ENCODE results near the gene RNF215. TPM values are rescaled to one million over a fixed set of nuclear protein-coding genes. Genes with fewer than 3 reads are reported as not detected.
"Not testable (repeated sequence)": the region's sequence is repeated elsewhere in the genome, so short reads cannot be mapped to it uniquely, and the experiment has no call there.

Gene RNF215
- total RNA-seq, 1 donor from 2014 or later = 18.1 TPM

DNA sequence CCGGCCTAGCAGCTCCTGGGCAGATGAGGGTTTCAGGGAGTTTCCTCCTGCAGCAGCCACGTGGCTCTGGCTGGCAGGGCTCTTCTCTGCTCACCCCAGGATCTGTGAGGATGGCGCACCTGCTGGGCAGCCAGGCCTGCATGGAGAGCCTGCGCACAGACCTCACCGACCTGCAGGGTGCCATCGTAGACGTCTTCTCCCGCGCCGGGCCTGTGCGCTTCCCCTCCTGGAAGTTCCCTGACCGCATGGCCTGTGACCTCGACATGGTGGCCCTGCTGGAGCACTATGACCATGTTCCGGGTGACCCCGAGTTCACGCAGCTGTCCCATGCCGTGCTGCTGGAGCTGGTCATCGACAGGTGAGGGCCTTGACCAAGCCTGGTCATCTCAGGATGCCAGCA, 21.3 kb downstream of the RNF215 start:
- DNase-seq (ENCODE audit: low read depth, low spot score) = no peak

DNA sequence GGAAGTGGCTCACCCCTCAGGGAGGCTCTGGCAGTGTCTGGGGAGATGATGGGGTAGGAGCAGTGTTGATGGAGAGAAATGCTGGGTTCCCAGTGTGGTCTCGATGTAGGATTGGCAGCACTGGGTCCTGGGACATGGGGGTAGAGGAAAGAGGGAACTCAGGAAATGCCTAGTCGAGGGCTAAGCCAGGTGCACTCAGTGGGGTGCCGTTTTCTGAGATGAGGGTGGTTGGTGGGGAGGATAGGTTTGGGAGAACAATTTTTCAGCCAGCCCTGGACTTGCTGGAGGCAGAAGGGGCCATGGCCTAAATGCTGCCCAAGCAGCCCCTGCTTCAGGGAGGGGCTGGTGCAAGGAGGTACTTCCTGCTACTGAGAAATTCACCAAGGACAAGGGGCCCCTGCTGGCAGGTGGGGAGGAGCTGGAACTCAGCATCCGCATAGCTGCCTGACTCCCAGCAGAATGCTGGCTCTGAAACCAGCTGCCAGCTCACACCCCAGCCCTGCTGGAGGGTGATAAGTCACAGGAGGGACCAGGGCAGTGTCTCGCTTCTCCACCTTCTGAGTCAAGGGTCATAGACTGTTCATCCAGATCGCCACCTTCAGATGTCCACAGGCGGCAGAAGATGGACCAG, 24.4 kb downstream of the RNF215 start:
- no peak for DNase-seq (ENCODE audit: low read depth, low spot score)

DNA sequence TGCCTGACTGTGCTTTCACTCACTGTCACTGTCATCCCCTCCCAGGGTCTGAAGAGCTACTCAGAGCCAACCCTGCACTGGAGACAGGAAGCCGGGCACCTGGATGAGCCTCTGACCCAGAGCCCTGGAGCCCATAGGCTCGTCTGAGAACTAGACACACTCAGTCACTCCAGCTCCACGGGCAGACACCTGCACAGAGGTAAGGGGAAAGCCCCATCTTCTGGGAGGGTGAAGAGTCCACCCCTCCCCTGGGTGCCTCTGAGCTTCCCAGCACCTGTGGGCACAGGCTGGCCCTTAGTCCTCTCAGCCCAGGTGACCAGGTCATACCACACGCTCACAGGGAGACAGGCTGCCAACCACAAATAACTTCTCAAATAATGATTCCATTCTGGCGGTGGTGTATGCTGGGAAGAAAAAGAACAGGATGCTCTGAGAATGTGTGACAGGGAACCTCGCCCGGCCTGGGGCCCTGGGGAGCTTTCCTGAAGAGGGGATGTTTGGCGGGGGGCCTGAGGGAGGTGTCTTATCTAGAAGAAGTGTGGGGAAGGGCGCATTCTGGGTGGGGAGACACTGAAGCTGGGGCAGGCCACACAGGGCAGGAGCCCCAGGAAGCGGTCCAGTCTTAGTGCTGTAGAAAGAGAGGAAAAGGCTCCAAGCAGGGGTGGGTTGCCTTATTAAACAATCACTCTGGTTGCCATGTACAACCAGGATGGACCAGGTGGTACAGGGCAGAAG, 25.1 kb downstream of the RNF215 start:
- DNase-seq (ENCODE audit: low read depth, low spot score) = no peak

DNA sequence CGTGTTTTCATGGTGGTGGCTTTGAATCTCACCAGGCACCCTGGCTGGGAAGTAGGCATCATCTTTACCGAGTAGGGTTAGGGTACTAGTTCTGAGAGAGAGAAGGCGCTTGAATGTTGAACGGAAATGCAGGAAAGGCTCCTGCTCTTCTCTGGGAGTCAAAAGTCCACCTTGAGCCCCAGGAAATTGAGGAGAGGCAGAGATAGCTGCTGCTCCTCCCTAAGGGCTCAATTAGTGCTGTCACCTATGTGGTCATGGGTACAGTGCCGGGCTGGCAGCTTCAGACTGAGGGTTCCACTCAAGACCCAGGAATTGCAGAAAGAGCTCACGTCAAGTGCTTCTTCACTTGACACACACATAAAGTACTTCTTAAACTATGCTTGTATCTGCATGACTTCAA, 28.7 kb downstream of the RNF215 start:
- no peak for DNase-seq (ENCODE audit: low read depth, low spot score)

DNA sequence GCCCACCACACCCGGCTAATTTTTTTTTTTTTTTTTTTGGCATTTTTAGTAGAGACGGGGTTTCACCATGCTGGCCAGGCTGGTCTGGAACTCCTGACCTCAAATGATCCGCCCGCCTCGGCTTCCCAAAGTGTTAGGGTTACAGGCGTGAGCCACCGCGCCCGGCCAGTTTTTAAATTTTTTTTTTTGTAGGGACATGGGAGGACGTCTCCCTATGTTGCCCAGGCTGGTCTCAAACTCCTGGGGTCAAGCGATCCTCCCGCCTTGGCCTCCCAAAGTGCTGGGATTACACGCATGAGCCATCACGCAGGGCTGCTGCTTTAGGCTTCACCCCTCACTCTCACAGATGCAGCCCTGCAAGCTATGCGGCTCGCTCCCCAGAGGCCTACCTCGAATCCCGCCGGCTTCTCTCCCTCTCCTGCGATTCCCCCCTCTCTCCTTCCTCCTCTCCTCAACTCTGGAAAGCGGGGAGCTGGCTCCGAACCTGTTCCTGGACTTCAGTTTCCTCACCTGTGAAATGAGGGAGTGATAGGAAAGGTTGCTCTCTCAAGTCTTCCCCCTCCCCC, 29.5 kb downstream of the RNF215 start:
- no peak for DNase-seq (ENCODE audit: low read depth, low spot score)

DNA sequence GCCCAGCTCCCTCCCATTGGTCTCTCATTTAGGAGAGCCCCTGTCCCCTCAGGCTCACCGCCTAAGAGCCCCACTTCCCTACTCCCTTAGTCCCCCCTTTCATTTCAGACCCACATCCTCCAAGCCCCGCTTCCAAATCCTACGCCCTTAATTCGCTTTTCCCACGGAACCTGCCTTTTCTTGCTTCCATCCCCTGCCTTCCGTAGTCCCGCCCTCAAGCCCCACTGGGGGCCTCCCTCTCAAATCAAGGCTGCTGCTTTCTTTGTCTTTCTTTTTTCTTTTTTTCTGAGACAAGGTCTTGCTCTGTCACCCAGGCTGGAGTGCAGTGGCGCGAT, 30.0 kb downstream of the RNF215 start:
- no peak for DNase-seq (ENCODE audit: low read depth, low spot score)

DNA sequence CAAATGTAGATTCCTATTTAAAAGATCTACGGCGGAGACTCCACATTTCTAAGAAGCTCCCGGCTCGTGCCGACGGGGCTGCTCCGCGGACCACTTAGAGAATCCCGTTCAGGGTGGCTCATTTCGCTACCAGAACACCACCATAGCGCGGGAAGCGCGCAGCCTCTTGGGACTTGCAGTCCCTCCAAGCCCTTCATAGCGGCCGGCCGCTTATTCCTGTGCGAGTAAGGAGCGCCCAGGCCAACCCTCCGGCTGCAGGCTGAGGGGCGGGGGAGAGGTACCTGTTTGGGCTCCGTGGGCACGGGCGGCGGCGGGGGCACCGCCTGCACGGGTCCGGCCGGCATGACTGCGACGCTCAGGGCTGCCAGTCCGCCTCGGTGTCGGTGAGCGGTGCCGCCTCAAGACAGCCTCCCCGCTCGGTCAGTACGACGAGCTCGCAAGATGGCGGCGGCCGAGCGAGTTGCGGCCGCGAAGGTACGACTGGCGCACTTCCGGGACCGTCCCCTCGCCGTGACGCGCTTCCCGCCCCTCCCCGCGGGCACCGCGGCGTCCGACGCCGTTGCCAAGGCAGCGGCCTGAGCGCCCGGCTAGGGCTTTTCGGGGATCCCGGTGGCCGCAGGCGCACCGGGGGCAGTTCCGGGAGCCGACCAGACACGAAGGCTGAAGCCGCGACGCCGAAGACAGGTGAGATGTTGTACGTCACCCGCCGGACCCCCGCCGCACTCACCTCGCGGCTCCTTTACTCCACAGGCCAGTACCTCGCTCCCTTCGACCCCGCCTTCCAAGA, 30.6 kb downstream of the RNF215 start, which contains the start of the genes CCDC157 and SF3A1:
CCDC157 (plus strand) TSS at position 559 of the 787 bp plus-strand sequence. CDS start 8,994 bp downstream, outside the sequence.
SF3A1 (minus strand) TSS at position 446 of the 787 bp plus-strand sequence; CDS start at position 344, 102 bp downstream.
- DNase-seq (ENCODE audit: low read depth, low spot score) = peak; percentile 83

DNA sequence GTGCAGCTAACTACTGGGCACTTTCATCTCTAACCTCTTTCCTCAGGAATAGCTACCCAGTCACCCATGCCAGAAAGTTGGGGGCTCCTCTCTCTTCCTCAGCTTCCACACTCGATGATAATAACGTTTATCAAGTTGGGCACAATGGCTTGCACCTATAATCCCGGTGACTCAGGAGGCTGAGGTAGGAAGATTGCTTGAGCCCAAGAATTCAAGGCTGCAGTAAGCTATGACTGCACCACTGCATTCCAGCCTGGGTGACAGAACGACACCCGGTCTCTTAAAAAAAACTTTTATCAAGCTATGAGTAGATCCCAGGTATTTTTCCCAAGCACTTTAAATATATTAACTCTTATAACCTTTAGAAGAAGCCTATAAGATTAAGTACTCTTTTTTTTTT, 32.6 kb downstream of the RNF215 start:
- DNase-seq (ENCODE audit: low read depth, low spot score) = no peak

DNA sequence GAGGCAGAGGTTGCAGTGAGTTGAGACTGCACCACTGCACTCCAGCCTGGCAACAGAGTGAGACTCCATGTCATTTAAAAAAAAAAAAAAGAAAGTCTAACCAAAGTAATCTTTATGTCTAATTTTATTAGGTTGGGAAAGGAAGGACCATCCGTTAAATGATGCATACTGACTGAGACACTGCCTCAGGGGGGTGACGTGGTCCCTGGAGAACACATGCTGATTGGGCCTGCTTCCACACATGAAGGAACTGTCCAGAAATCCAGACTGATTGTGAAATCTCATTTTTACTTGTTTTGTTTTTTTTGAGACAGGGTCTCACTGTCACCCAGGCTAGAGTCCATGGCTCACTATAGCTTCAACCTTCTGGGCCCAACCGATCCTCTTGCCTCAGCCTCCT, 36.0 kb downstream of the RNF215 start:
- DNase-seq (ENCODE audit: low read depth, low spot score) = no peak

DNA sequence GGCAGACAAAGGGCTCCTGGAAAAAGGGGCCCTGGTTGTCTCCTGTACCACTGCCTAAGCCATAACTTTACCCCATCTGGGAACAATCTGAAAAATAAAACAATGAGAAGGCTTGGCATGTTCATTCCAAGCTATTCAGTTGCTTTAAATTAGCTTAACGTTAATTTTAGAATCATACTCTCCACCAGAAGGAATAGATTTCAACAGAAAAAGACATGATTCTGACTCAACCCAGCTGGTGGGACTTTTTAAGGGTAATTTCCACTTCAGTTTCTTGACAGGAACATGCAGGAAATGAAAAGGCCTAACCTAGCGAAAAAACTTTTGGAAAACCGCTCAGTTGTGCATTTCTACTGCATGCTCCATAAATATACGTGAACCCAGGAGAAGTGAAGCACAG, 38.4 kb downstream of the RNF215 start:
- no peak for DNase-seq (ENCODE audit: low read depth, low spot score)

DNA sequence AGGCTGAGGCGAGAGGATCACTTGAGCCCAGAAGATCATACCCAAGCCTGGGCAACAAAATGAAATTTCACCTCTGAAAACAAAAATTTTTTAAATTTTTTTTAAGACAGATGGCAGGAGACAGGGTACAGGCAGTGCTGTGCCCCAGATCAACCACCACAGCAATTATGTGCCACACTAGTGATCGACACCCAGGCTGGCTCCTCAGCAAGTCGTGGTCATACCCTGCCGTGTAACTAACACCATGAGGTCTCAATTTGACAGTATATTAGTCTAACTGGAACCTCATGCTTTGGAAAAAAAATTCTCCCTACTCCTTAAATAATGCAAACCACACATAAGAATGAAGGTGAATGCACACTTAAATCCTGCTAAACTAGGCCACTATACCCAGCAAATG, 38.8 kb downstream of the RNF215 start:
- DNase-seq (ENCODE audit: low read depth, low spot score) = no peak

DNA sequence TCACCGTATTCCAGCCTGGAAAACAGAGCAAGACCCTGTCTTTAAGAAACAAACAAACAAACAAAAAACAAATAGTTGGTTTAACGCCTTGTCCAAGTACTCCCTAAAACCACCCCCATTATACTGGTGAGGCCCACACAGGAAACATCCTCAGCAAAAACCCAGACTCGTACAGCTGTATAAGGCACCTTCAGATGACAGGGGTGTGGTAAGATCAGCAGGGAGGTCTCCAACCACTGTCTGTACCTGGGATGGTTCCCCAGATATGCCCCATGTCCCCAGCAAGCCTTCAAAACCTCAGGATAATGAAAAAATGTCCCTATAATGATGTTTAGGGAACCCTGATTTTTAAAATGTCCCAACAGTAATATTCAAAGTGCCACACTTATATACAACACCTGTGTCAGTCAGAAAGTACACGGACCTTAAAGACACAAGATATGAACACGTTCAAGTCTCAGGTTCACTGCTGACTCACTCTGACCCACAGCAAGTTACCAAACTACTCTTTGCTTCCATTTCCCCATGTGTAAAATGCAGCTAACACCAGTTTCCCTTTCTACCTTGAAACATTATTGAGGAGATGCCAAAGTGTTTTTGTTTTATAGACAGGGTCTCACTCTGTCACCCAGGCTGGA, 39.8 kb downstream of the RNF215 start:
- no peak for DNase-seq (ENCODE audit: low read depth, low spot score)

DNA sequence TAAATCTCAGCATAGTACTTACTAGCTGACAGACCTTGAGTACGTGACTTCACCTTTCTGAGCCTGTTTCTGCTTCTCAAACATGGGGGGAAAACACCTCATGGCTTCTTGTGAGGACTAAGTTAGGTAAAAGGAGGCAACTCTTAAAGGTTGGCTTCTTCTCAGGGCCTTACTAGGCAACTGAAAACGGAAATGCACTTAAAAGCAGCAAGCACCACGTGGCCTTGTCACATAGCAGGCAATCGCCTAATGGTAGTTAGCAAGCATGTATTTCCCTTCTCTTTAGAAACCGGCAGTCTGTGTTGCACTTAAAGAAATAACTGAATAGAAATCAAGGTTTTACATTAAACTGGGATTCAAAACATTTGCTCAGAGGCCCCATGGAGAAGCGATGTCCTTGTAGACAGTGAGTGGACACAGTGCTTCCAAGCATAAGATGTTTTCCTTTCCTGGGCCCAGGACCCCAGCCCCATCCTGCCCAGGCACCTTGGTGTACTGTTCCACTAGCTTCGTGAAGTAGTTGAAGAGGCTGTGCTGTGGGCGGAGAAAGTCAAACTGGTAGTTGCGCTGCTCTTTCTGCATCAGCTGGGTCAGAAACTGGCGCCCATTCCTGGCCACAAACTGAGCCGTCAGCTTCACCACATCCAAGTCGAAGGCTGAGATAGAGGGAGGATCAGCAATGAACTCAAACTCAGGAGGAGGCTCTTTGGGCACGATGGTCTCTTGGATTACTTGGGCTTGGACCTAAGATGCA, 42.6 kb downstream of the RNF215 start:
- no peak for DNase-seq (ENCODE audit: low read depth, low spot score)

DNA sequence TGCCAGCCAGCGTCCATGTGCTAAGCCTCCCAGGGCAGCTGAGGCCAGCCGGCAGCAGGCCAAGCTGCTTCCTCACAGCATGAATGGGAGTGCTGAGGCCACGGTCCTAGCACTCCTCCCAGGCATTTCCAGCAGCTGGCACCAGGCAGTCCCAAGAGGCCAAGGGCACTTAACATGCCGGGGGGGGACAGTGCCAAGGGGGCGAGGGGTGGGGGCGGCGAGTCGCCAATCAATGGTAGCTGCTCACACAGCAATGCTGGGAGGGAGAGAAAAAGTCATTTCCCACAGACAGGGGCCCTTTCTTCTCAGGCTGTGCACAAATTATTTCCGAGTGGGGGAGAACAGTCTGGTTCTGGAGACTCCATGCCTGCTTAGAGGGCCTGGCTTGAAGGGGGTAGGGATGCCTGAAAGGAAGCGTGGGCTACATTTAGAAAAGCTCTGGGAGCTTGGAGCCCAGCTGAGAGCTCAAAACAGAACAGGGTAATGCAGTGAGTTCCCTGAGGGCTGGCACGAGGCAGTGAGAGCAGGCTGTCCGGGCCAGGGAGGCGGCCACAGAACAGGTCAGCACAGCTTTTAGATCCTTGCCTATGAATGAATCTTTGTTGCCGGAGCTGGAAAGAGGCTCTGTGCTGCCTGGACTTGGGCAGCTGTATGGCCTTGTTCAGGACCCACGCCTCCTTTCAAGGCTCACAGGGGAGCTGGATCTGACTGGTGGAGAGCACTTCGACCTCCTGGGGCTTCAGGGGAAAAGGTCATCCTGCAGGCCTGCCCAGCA, 46.1 kb downstream of the RNF215 start:
- DNase-seq (ENCODE audit: low read depth, low spot score) = no peak

DNA sequence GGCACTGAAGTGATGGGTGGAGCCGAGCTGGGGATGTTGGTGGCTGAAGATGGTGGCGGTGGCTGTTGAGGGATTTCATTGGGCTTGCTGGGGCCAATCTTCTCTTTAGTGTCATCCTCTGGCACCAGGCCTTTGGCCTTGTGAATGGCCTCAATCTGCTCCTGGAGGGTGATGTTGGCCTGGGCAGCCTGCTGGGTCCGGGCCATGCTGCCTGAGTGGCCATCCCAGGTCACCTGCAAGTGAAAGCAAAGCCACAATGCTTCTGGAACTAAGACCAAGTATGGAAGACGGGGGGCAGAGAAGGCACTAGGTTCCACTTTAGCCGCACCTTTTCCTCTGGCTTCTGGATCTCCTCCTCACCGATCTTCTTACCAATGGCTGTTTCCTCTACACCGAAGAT, 48.4 kb downstream of the RNF215 start:
- no peak for DNase-seq (ENCODE audit: low read depth, low spot score)

DNA sequence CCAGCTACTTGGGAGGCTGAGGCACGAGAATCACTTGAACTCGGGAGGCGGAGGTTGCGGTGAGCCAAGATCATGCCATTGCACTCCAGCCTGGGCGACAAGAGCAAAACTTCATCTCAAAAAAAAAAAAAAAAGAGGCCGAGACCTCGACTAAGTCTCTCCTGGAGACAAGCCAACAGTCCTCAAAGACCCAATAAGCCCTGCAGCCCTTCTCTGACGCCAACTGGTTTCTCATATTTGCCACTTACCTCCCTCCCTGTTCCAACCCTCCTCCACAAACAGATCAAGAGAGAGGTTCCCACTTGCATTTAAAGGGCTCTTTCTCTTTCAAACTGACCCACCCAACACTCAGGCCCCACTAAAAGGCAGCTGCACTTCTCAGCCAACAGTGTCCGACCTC, 48.9 kb downstream of the RNF215 start:
- DNase-seq (ENCODE audit: low read depth, low spot score) = not testable (repeated sequence)

DNA sequence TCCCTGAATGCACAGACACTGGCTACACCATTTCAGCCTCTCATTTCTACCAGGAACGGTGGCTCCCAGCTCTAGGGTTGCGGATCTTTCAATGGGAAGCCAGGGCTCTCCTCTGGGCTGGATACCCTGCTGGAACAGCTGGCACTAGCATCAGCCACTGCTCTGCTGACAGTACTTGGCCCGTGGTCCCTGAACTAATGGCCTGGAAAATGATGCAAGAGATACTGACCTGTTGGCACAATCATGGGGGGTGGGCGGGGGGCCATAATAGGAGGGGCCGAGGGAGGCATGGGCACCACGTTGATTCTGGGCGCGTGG, 49.8 kb downstream of the RNF215 start:
- DNase-seq (ENCODE audit: low read depth, low spot score) = no peak

DNA sequence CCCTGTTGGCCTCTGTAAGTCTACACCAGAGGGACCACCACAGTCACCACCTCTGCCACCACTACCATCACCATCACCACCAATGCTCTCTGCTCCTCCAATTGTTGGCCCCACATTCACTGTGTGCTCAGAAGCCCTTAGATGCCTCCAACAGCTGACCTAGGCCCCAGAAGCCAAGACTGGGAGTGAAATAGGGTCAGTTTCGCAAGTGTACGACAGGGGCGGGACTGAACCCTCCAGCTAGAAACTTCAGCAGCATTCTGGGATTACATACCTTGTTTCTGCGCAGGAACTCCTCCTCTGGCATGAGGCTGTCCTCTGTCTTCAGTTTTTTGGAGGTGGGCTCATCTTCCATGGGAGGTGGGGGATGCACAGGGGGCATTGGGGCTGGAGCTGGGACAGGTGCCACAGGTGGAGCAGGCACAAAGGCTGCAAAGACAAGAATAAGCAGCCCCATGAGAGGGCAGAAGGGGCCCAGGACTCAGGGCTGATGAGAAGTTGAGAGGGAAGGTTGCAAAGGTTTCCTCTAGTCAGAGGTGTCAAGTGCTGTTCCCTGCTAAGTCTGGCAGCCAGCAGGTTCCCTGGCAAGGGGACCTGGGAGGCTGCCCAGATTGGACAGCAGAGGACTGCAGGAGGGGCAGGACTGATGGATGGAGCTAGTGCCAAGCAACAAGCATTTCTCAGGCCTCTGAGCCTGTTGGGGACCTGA, 50.3 kb downstream of the RNF215 start:
- no peak for DNase-seq (ENCODE audit: low read depth, low spot score)

DNA sequence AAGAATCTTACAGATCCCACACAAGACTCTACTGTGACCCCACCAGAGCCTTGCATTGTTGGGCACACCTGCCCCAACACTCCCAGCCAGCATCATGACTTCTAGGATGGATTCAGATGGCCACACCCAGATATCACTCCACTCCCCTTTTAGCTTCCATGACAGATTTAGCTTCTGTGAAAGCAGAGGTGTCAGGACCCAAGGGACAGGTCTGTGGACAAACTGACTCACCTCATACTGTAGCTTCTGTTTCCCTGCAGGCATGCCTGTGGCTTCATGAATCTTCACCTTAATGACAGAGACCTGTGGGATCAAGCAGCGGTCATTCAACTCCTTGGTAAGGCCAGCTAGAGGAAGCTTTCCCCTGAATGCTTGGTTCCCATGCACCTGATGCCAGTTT, 52.0 kb downstream of the RNF215 start:
- DNase-seq (ENCODE audit: low read depth, low spot score) = no peak

DNA sequence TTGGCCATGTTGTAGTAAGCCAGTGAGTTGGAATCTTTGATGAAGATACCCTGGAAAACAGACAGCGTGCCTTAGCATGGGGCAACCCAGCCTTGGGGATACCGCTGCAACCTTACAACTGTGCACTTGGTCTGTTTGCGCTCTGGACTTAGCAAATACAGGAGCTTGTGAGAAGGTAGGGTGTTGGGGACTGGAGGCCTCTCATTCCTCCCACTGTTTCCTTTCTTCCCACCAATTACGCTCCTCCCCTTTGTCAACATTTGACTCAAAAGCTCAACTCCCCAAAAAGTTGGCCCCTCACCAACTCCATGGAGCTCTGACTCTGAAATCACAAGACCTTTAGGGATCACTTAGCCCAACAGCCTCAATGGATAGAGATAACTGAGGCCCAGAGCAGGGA, 52.6 kb downstream of the RNF215 start:
- DNase-seq (ENCODE audit: low read depth, low spot score) = no peak
